ENCODE results near the gene LARGE1. TPM values are rescaled to one million over a fixed set of nuclear protein-coding genes. Genes with fewer than 3 reads are reported as not detected.

The LARGE1 gene
- total RNA-seq, 1 donor = 13.4 TPM

DNA sequence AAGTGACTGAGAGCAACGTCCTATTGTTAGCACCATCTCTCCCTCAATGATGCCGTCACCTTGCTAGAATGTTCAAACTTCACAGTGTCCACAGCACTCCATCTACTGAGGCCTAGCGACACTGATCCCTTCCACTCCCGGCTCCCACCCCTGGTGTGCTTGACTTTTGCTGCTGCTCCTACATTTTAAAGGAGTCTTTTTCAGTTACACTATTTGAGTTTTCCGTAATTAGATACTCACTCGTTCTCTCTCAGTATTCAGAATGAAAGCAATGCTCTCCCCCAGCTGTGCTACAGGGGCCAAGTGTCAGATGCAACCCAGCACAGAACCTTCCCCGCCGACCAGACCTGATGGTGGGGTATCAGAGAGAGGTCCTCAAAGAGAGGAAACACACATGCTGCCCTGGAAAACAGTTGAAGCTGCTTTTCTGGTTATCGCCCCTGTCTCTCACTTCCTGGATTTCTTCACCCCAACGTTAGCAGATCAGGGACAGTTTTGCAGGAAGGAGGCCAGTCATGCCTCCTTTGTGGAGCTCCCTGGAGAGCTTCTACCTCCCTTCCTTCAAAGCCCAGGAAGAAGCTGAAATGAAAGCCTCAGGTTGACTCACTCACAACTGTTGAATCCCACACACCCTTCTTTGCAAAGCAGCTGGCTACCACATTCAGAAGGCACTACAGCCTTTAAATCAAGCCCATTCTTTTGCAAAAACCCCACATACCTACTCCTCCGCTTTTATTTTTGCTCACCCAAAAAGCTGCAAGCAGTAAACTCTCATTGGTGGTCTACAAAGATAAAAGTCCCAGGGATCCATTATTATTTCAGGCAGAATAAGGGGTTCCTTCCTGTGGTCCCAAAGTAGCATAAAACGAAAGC is 23.5 kb downstream of the LARGE1 start:
- peak; percentile 49 for DNase-seq (ENCODE audit: low read depth)
- TF ChIP-seq, protein P1, sequence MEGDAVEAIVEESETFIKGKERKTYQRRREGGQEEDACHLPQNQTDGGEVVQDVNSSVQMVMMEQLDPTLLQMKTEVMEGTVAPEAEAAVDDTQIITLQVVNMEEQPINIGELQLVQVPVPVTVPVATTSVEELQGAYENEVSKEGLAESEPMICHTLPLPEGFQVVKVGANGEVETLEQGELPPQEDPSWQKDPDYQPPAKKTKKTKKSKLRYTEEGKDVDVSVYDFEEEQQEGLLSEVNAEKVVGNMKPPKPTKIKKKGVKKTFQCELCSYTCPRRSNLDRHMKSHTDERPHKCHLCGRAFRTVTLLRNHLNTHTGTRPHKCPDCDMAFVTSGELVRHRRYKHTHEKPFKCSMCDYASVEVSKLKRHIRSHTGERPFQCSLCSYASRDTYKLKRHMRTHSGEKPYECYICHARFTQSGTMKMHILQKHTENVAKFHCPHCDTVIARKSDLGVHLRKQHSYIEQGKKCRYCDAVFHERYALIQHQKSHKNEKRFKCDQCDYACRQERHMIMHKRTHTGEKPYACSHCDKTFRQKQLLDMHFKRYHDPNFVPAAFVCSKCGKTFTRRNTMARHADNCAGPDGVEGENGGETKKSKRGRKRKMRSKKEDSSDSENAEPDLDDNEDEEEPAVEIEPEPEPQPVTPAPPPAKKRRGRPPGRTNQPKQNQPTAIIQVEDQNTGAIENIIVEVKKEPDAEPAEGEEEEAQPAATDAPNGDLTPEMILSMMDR (IDR thresholded peaks at IDR 0.05; ENCODE audit: insufficient read depth, low read depth, low read length) = no peak
- H3K4me3 ChIP-seq (ENCODE audit: low read depth, low read length) = no peak overlapping the region

DNA sequence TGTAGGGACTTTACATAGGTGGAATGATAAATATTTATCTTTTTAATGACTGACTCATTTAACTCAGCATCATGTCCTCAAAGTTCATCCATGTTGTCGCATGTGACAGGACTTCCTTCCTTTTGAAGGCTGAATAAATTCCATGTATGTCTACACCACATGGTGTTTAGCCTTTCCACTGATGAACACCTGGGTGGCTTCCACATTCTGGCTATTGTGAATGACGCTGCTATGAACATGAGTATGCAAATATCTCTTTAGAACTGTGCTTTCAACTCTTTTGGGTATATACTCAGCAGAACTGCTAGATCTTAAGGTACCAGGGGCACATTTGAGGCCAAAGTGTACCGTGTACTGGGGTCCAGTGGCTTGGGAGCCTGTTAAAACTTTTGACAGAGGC is 24.1 kb downstream of the LARGE1 start:
- H3K4me3 ChIP-seq (ENCODE audit: low read depth, low read length) = no peak overlapping the region
- no peak for DNase-seq (ENCODE audit: low read depth)
- TF ChIP-seq, protein P1 (IDR thresholded peaks at IDR 0.05; ENCODE audit: insufficient read depth, low read depth, low read length) = no peak

DNA sequence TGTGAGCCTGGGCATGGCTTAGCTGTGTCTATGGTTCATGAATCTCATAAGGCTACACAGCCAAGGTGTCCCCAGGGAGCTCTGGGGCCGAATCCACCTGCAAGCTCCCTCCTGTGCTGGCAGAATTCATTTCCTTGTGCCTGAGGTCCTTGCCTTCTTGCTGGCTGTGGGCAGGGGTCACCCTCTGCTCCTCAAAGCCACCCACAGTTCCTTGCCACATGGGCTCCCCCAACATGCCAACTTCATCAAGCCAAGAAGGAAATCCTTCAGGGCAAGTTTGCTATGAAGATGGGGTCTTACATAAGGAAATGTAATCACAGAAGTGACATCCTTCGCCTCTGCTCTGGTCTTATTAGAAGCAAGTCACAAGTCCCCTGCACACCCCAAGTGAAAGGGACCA is 24.8 kb downstream of the LARGE1 start:
- DNase-seq (ENCODE audit: low read depth) = no peak
- no peak overlapping the region for H3K4me3 ChIP-seq (ENCODE audit: low read depth, low read length)
- TF ChIP-seq, protein P1 (IDR thresholded peaks at IDR 0.05; ENCODE audit: insufficient read depth, low read depth, low read length) = no peak

DNA sequence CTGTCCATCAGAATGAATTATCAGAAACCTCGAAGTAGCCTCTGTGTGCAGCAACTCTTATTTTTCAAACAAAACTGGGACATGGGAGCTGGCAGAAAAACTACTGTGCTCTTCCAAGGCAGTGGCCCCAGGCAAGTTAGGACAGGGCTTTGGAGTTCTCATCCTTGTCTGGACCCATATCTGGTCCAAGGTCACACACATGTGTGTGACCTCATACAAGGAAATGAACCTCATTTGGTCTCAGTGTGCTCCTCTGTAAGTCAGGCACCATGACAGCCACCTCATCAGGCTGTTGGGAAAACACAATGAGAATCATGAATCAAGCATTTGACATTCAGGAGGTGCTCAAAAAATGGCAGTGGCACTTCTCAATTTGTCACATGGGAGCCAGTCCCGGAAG is 25.8 kb downstream of the LARGE1 start:
- DNase-seq (ENCODE audit: low read depth) = no peak
- TF ChIP-seq, protein P1 (IDR thresholded peaks at IDR 0.05; ENCODE audit: insufficient read depth, low read depth, low read length) = no peak
- H3K4me3 ChIP-seq (ENCODE audit: low read depth, low read length) = no peak overlapping the region

DNA sequence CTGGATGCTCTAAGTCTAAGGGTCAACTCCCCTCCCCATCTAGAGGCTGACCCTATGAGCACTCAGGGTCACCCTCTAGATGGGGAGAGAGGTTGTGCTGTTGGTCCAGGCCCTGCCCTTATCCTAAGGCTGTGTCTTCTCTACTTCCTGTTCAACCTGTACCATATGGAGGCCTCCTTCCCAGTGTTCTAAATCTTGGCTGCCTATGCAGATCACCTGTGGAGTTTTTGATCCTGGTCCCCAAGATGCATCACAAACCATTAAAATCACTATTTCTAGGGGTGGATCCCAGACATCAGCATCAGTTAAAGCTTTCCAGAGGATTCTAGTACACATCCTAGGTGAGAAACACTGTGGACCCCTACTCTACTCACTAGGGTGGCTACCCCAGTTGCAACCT is 26.2 kb downstream of the LARGE1 start:
- no peak overlapping the region for H3K4me3 ChIP-seq (ENCODE audit: low read depth, low read length)
- TF ChIP-seq, protein P1 (IDR thresholded peaks at IDR 0.05; ENCODE audit: insufficient read depth, low read depth, low read length) = no peak

DNA sequence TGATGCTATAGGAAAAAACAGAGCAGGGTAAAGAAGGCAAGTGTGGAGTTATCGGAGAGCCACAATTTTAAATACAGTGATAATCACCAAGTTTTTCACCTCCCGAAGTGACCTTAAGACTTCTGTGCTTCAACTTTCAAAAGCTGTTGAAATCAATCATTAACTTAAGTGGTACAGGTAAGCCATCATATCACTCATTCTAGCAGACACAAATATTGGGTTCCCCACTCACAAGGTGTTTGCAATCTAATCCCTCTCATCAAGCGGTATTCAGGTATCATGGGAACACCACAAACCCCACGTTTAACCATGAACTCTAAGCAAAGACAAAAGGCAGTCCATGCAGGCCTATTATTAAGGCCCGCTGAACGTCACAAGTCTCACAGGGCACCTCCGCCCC is 26.8 kb downstream of the LARGE1 start:
- DNase-seq (ENCODE audit: low read depth) = no peak
- TF ChIP-seq, protein P1 (IDR thresholded peaks at IDR 0.05; ENCODE audit: insufficient read depth, low read depth, low read length) = no peak
- no peak overlapping the region for H3K4me3 ChIP-seq (ENCODE audit: low read depth, low read length)

More for the DNA sequence above, 26.2 kb downstream of the LARGE1 start:
- no peak for DNase-seq (ENCODE audit: low read depth)
